Ishikawa (cell line): ENCODE results near the gene ZNF883.

ENCODE experiments used
- CEBPB ChIP-seq: IDR thresholded peaks from 2 replicates; pipeline ENCODE4 v1.6.1; 2012
- CREB1 ChIP-seq: IDR thresholded peaks from 2 replicates; pipeline ENCODE4 v1.6.1; 2012; ENCODE audit warnings: low read depth
- EGR1 ChIP-seq: IDR thresholded peaks from 2 replicates; pipeline ENCODE4 v1.6.1; 2012
- EP300 ChIP-seq: IDR thresholded peaks from 2 replicates; pipeline ENCODE4 v1.6.1; 2012; ENCODE audit warnings: borderline replicate concordance
- REST ChIP-seq: IDR thresholded peaks from 2 replicates; pipeline ENCODE4 v1.6.1; 2012; ENCODE audit warnings: low read depth, mild to moderate bottlenecking
- TAF1 ChIP-seq: IDR thresholded peaks from 2 replicates; pipeline ENCODE4 v1.6.1; 2012; ENCODE audit warnings: low read depth, mild to moderate bottlenecking
- TCF12 ChIP-seq: IDR thresholded peaks from 2 replicates; pipeline ENCODE4 v1.6.1; 2012; ENCODE audit warnings: low read depth
- TEAD4 ChIP-seq: IDR thresholded peaks from 2 replicates; pipeline ENCODE4 v1.6.1; 2012
- YY1 ChIP-seq: IDR thresholded peaks from 2 replicates; pipeline ENCODE4 v1.6.1; 2012; ENCODE audit warnings: low read depth
- ZBTB7A ChIP-seq: IDR thresholded peaks from 2 replicates; pipeline ENCODE4 v1.6.1; 2012; ENCODE audit warnings: low read depth

- TF ChIP-seq EP300: no peak
- TF ChIP-seq TEAD4: no peak
- no peak for TF ChIP-seq CREB1
- TF ChIP-seq REST: no peak
- no peak for TF ChIP-seq TCF12
- TF ChIP-seq CEBPB: no peak
- TF ChIP-seq EGR1: no peak
- TF ChIP-seq YY1: no peak
- TF ChIP-seq ZBTB7A: no peak
- no peak for TF ChIP-seq TAF1
Observed at GRCh38 chr9:112933696-112934095, 78.3 kb downstream of the ZNF883 start.
